SK-N-SH (cell line): ENCODE data around the gene FLT1. TPM values are rescaled to one million over a fixed set of nuclear protein-coding genes. Genes with fewer than 3 reads are reported as not detected.

Experiments used
- CTCF ChIA-PET: fragments of 300-600, 350-600 bp; formaldehyde crosslinking; extraction: SDS; loops from one replicate; lab custom pipeline; 2021; lab: Yijun Ruan, JAX
- POLR2A ChIA-PET: fragments of 350-600 bp; sonication (Branson Sonifier 250); formaldehyde crosslinking; extraction: SDS; loops from one replicate; lab custom pipeline; 2020; ENCODE audit warnings: antibody characterized with exemption, inconsistent platforms; lab: Yijun Ruan, JAX
- DNase-seq: peaks from one replicate; pipeline ENCODE4 v3.0.0; 2012
- H2AFZ ChIP-seq: fragments of 200-600 bp; sonication (generic); 2 replicates; pipeline ENCODE4 v1.8.1; 2016; ENCODE audit warnings: antibody characterized with exemption, mild to moderate bottlenecking, low read depth
- H3F3A ChIP-seq: fragments of 200-600 bp; sonication (generic); replicated peaks from 2 replicates; pipeline ENCODE3; 2016; ENCODE audit warnings: antibody characterized with exemption, mild to moderate bottlenecking; ENCODE audit not compliant: insufficient read depth
- H3K27ac ChIP-seq, 2 experiments: fragments of 200-500 bp in 1 of 2; fragments of 200-600 bp in 1 of 2; sonication (Bioruptor generic) in 1 of 2; sonication (generic), shearing (Covaris generic) in 1 of 2; 2 replicates each; pipeline versions ENCODE4 v1.5.1 to v1.6.1; 2014 to 2016; ENCODE audit warnings: low read depth in 2 of 2, inconsistent platforms in 1 of 2, low read length in 1 of 2, mild to moderate bottlenecking in 1 of 2, mixed read lengths in 1 of 2
- H3K27me3 ChIP-seq: fragments of 200-600 bp; sonication (generic), shearing (Covaris generic); 2 replicates; pipeline ENCODE4 v1.6.1; 2016; ENCODE audit warnings: mixed run types; ENCODE audit not compliant: insufficient read depth
- H3K36me3 ChIP-seq, 2 experiments: fragments of 200-500 bp in 1 of 2; fragments of 200-600 bp in 1 of 2; sonication (Bioruptor generic) in 1 of 2; sonication (generic) in 1 of 2; replicated peaks in 1 of 2; 2 replicates each; pipeline versions ENCODE3 to v1.5.1; 2014 to 2016; ENCODE audit warnings: low read length in 1 of 2, mild to moderate bottlenecking in 1 of 2; ENCODE audit not compliant: insufficient read depth in 2 of 2, control insufficient read depth in 1 of 2
- H3K4me1 ChIP-seq, 2 experiments: fragments of 200-500 bp in 1 of 2; fragments of 200-600 bp in 1 of 2; sonication (Bioruptor generic) in 1 of 2; sonication (generic), shearing (Covaris generic) in 1 of 2; 2 replicates each; pipeline versions ENCODE4 v1.5.1 to v1.6.1; 2014 to 2016; ENCODE audit warnings: low read depth in 1 of 2, low read length in 1 of 2, mixed run types in 1 of 2; ENCODE audit not compliant: insufficient read depth in 2 of 2, control insufficient read depth in 1 of 2
- H3K4me2 ChIP-seq: fragments of 200-600 bp; sonication (generic), shearing (Covaris generic); 2 replicates; pipeline ENCODE4 v1.6.1; 2017; ENCODE audit warnings: mixed run types
- H3K4me3 ChIP-seq, 2 experiments: fragments of 200-500 bp in 1 of 2; fragments of 200-600 bp in 1 of 2; sonication (Bioruptor generic) in 1 of 2; sonication (generic), shearing (Covaris generic) in 1 of 2; 2 replicates each; pipeline versions ENCODE4 v1.5.1 to v1.8.1; 2014 to 2016; ENCODE audit warnings: low read depth in 2 of 2, inconsistent platforms in 1 of 2, low read length in 1 of 2, mild to moderate bottlenecking in 1 of 2, mixed read lengths in 1 of 2, moderate library complexity in 1 of 2
- H3K79me2 ChIP-seq: fragments of 200-600 bp; sonication (generic); 2 replicates; pipeline ENCODE4 v1.8.1; 2017; ENCODE audit warnings: mild to moderate bottlenecking; ENCODE audit not compliant: insufficient read depth
- H3K9ac ChIP-seq: fragments of 200-600 bp; sonication (generic); 2 replicates; pipeline ENCODE4 v1.6.1; 2017; ENCODE audit warnings: mixed run types
- H3K9me2 ChIP-seq: fragments of 200-600 bp; sonication (generic); 2 replicates; pipeline ENCODE4 v1.6.1; 2017; ENCODE audit warnings: mixed run types
- H3K9me3 ChIP-seq: fragments of 200-600 bp; sonication (generic); 2 replicates; pipeline ENCODE4 v1.6.1; 2017; ENCODE audit warnings: mixed run types, mild to moderate bottlenecking, moderate library complexity
- H4K20me1 ChIP-seq: fragments of 200-600 bp; sonication (generic); 2 replicates; pipeline ENCODE4 v1.6.1; 2017; ENCODE audit warnings: mild to moderate bottlenecking, mixed run types; ENCODE audit not compliant: insufficient read depth
- ELF1 ChIP-seq: IDR thresholded peaks from 2 replicates; pipeline ENCODE4 v1.4.0; 2012
- EP300 ChIP-seq, 2 experiments: IDR thresholded peaks; 2 replicates each; pipeline versions ENCODE4 v1.4.0 to v1.6.1; 2012; ENCODE audit warnings: borderline replicate concordance in 1 of 2, low read depth in 1 of 2, low read length in 1 of 2
- EZH2phosphoT487 ChIP-seq: fragments of 200-600 bp; sonication (generic); IDR thresholded peaks from 2 replicates; pipeline ENCODE4 v1.6.1; 2017; ENCODE audit warnings: low read depth, mixed run types, mild to moderate bottlenecking, antibody characterized with exemption, moderate library complexity, borderline replicate concordance
- FOSL2 ChIP-seq: IDR thresholded peaks from 2 replicates; pipeline ENCODE4 v1.4.0; 2012; ENCODE audit warnings: low read depth, mild to moderate bottlenecking, moderate library complexity, borderline replicate concordance
- FOXM1 ChIP-seq: IDR thresholded peaks from 2 replicates; pipeline ENCODE4 v1.4.0; 2012; ENCODE audit warnings: low read depth, mild to moderate bottlenecking
- GATA2 ChIP-seq: sonication (generic); formaldehyde crosslinking; IDR thresholded peaks from 2 replicates; pipeline ENCODE4 v1.5.0; 2020; ENCODE audit warnings: mild to moderate bottlenecking, missing genetic modification reagents
- JUND ChIP-seq: IDR thresholded peaks from 2 replicates; pipeline ENCODE4 v1.4.0; 2012
- MEF2A ChIP-seq: IDR thresholded peaks from 2 replicates; pipeline ENCODE4 v1.4.0; 2012; ENCODE audit warnings: low read depth, borderline replicate concordance
- MXI1 ChIP-seq: IDR thresholded peaks from 2 replicates; pipeline ENCODE4 v1.6.1; 2012; ENCODE audit warnings: mild to moderate bottlenecking, low read depth, low read length, improper control_type of control experiment
- NFIC ChIP-seq: IDR thresholded peaks from 2 replicates; pipeline ENCODE4 v1.4.0; 2012; ENCODE audit warnings: borderline replicate concordance
- NRF1 ChIP-seq: IDR thresholded peaks from 2 replicates; pipeline ENCODE4 v1.6.1; 2012; ENCODE audit warnings: low read depth, mild to moderate bottlenecking, low read length
- POLR2AphosphoS5 ChIP-seq: IDR thresholded peaks from 2 replicates; pipeline ENCODE4 v1.6.1; 2012; ENCODE audit warnings: low read depth, low read length
- RFX5 ChIP-seq: IDR thresholded peaks from 2 replicates; pipeline ENCODE4 v1.6.1; 2012; ENCODE audit warnings: mild to moderate bottlenecking, improper control_type of control experiment, low read length
- SIN3A ChIP-seq: IDR thresholded peaks from 2 replicates; pipeline ENCODE4 v1.6.1; 2012; ENCODE audit warnings: low read depth, mild to moderate bottlenecking, low read length, moderate library complexity, borderline replicate concordance
- SMC3 ChIP-seq: IDR thresholded peaks from 2 replicates; pipeline ENCODE4 v1.6.1; 2012; ENCODE audit warnings: low read depth, low read length, improper control_type of control experiment
- TAF1 ChIP-seq: IDR thresholded peaks from 2 replicates; pipeline ENCODE4 v1.6.1; 2012; ENCODE audit warnings: low read depth, mild to moderate bottlenecking, low read length, moderate library complexity, borderline replicate concordance
- TCF12 ChIP-seq: IDR thresholded peaks from 2 replicates; pipeline ENCODE4 v1.4.0; 2012
- TEAD4 ChIP-seq: IDR thresholded peaks from 2 replicates; pipeline ENCODE4 v1.4.0; 2012; ENCODE audit warnings: mild to moderate bottlenecking, borderline replicate concordance; ENCODE audit not compliant: insufficient read depth
- YY1 ChIP-seq: IDR thresholded peaks from 2 replicates; pipeline ENCODE4 v1.4.0; 2012; ENCODE audit warnings: low read depth, mild to moderate bottlenecking
- WGBS: methylation state at CpG from one replicate; pipeline ENCODE4 v1.1.6; 2017; ENCODE audit warnings: low lambda C conversion rate; 5-methylcytosine and 5-hydroxymethylcytosine counted together
- polyA plus RNA-seq, 3 experiments: library from polyadenylated mRNA; depleted of rRNA; stranded (reverse); fragments of >200 nt; gene quantifications; 2 replicates each; pipeline ENCODE4 v1.2.3, GENCODE V29; 2012
- TF ChIP-seq, protein P1 (sequence below): IDR thresholded peaks from 2 replicates; pipeline ENCODE4 v1.4.0; 2012; ENCODE audit warnings: low read depth, borderline replicate concordance
- TF ChIP-seq, protein P2 (sequence below): IDR thresholded peaks from 2 replicates; pipeline ENCODE4 v1.6.1; 2012; ENCODE audit warnings: mild to moderate bottlenecking, low read depth, low read length, moderate library complexity
- TF ChIP-seq, protein P3 (sequence below): IDR thresholded peaks from 2 replicates; pipeline ENCODE4 v1.4.0; 2012; ENCODE audit warnings: low read depth
- TF ChIP-seq, protein P4 (sequence below): fragments of 150-350 bp; IDR thresholded peaks from 2 replicates; pipeline ENCODE4 v1.6.1; 2016; ENCODE audit warnings: mild to moderate bottlenecking, low read depth, low read length

The FLT1 gene
- polyA plus RNA-seq, 1 of the 3 experiments (the other 2 are of a cell fraction) = 0.20 TPM

DNA sequence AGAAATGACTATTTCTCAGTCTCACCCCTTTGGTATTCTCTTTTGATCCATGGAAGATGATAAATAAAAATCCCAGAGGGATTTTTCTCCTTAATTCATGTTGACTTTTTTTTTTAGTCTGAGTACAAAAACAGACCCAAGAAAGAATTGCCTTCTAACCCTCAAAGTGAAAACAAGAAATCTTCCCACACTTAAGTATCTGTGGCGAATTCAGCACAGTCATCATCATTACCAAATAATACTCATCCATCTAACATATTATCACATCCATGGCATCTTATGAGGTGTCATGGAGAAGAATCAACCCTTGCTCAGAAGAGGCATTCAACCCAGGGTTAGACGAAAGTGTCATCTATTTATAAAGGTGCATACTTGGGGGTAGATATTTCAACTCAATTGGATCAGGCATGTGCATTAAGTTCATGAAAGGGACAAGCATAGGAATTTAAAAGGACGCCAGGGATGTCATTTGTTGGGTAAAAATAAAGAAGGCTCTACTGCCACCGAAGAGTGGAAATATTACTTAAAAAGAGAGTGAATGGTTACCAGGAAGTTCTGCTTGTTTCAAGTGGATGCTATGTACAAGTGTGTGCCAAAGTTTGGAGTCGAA is 101.9 kb downstream of the FLT1 start:
- no peak overlapping the region for H3K4me2 ChIP-seq
- TF ChIP-seq FOXM1 (no peak), YY1 (no peak), EZH2phosphoT487 (no peak), JUND (no peak), TAF1 (no peak), SMC3 (no peak), TEAD4 (no peak), GATA2 (CRISPR knock-in tag) (no peak), TCF12 (no peak), MEF2A (no peak), NFIC (no peak), SIN3A (no peak), RFX5 (no peak)
- TF ChIP-seq, protein P1, sequence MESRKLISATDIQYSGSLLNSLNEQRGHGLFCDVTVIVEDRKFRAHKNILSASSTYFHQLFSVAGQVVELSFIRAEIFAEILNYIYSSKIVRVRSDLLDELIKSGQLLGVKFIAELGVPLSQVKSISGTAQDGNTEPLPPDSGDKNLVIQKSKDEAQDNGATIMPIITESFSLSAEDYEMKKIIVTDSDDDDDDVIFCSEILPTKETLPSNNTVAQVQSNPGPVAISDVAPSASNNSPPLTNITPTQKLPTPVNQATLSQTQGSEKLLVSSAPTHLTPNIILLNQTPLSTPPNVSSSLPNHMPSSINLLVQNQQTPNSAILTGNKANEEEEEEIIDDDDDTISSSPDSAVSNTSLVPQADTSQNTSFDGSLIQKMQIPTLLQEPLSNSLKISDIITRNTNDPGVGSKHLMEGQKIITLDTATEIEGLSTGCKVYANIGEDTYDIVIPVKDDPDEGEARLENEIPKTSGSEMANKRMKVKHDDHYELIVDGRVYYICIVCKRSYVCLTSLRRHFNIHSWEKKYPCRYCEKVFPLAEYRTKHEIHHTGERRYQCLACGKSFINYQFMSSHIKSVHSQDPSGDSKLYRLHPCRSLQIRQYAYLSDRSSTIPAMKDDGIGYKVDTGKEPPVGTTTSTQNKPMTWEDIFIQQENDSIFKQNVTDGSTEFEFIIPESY = no peak
- TF ChIP-seq, all 33 proteins: peak for 0
- H3K27ac ChIP-seq = no peak overlapping the region
- no peaks in the 10 kb centered on the region for H3K36me3 ChIP-seq
- H3K9ac ChIP-seq = no peak overlapping the region
- no peaks in the 10 kb centered on the region; a peak in 1 of 4 replicates for H3K4me1 ChIP-seq
- POLR2A ChIA-PET = no interaction called here
- no peaks in the 10 kb centered on the region; the same call in 1 of the 2 replicates for H3K27me3 ChIP-seq
- no peaks in the 10 kb centered on the region for H3F3A ChIP-seq
- WGBS = 59% methylated on average over 5 of the region's 5 CpGs
- H3K9me2 ChIP-seq = no peaks in the 10 kb centered on the region
- no peak overlapping the region for H3K4me3 ChIP-seq
- H3K9me3 ChIP-seq = no peaks in the 10 kb centered on the region
- no peaks in the 10 kb centered on the region for H3K79me2 ChIP-seq
- no peak for DNase-seq
- H4K20me1 ChIP-seq = no peaks in the 10 kb centered on the region
- H2AFZ ChIP-seq = no peak overlapping the region
- CTCF ChIA-PET = no interaction called here

DNA sequence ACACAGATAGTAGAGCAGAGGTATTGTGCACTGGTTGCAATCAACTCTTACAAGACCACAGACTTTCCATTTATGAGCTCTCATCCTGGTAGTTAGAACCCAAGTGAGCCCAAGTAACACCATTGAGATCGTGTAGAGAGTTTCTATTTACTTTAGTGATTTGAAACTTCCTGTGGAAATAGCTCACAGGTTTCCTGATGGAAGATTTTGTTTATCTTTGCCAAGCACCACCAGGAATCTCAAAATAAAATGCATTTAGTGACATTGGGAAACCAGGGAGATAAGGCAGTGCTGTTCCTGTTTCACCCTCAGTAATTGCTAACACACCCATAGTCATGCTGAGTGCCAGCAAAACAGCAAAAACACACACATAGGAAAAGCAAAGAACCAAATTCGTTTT is 102.5 kb downstream of the FLT1 start:
- peak; percentile 14 for DNase-seq
- TF ChIP-seq, protein P2, sequence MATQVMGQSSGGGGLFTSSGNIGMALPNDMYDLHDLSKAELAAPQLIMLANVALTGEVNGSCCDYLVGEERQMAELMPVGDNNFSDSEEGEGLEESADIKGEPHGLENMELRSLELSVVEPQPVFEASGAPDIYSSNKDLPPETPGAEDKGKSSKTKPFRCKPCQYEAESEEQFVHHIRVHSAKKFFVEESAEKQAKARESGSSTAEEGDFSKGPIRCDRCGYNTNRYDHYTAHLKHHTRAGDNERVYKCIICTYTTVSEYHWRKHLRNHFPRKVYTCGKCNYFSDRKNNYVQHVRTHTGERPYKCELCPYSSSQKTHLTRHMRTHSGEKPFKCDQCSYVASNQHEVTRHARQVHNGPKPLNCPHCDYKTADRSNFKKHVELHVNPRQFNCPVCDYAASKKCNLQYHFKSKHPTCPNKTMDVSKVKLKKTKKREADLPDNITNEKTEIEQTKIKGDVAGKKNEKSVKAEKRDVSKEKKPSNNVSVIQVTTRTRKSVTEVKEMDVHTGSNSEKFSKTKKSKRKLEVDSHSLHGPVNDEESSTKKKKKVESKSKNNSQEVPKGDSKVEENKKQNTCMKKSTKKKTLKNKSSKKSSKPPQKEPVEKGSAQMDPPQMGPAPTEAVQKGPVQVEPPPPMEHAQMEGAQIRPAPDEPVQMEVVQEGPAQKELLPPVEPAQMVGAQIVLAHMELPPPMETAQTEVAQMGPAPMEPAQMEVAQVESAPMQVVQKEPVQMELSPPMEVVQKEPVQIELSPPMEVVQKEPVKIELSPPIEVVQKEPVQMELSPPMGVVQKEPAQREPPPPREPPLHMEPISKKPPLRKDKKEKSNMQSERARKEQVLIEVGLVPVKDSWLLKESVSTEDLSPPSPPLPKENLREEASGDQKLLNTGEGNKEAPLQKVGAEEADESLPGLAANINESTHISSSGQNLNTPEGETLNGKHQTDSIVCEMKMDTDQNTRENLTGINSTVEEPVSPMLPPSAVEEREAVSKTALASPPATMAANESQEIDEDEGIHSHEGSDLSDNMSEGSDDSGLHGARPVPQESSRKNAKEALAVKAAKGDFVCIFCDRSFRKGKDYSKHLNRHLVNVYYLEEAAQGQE = no peak
- TF ChIP-seq EP300 (IDR thresholded peaks at IDR 0.05; ENCODE audit: borderline replicate concordance in 1 of 2, low read depth in 1 of 2, low read length in 1 of 2) (no peak), POLR2AphosphoS5 (no peak), SMC3 (no peak), ELF1 (no peak), MEF2A (no peak), GATA2 (CRISPR knock-in tag) (no peak), NRF1 (no peak), FOSL2 (no peak), MXI1 (no peak), FOXM1 (no peak), JUND (no peak)
- TF ChIP-seq, protein P3, sequence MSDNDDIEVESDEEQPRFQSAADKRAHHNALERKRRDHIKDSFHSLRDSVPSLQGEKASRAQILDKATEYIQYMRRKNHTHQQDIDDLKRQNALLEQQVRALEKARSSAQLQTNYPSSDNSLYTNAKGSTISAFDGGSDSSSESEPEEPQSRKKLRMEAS = no peak
- TF ChIP-seq, protein P4, sequence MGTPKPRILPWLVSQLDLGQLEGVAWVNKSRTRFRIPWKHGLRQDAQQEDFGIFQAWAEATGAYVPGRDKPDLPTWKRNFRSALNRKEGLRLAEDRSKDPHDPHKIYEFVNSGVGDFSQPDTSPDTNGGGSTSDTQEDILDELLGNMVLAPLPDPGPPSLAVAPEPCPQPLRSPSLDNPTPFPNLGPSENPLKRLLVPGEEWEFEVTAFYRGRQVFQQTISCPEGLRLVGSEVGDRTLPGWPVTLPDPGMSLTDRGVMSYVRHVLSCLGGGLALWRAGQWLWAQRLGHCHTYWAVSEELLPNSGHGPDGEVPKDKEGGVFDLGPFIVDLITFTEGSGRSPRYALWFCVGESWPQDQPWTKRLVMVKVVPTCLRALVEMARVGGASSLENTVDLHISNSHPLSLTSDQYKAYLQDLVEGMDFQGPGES = no peak

More for the DNA sequence above, 102.5 kb downstream of the FLT1 start:
- 17% methylated on average over 2 of the region's 2 CpGs for WGBS
- H3K79me2 ChIP-seq = no peaks in the 10 kb centered on the region
- no peak overlapping the region for H3K4me3 ChIP-seq
- no peaks in the 10 kb centered on the region; the same call in 1 of the 2 replicates for H3K27me3 ChIP-seq
- no peaks in the 10 kb centered on the region for H3F3A ChIP-seq
- H2AFZ ChIP-seq = no peak overlapping the region
- POLR2A ChIA-PET = no interaction called here
- H3K9me3 ChIP-seq = no peaks in the 10 kb centered on the region
- H3K9ac ChIP-seq = no peak overlapping the region
- H3K4me2 ChIP-seq = no peak overlapping the region
- no peaks in the 10 kb centered on the region for H3K9me2 ChIP-seq
- no peaks in the 10 kb centered on the region for H3K36me3 ChIP-seq
- no peaks in the 10 kb centered on the region for H4K20me1 ChIP-seq
- CTCF ChIA-PET = no interaction called here
- no peak overlapping the region for H3K27ac ChIP-seq
- H3K4me1 ChIP-seq = no peaks in the 10 kb centered on the region; a peak in 1 of 4 replicates
